Breast epithelium (tissue), 4 donors: ENCODE measurements around the gene PDK1. TPM values are rescaled to one million over a fixed set of nuclear protein-coding genes. Genes with fewer than 3 reads are reported as not detected.

Source experiments
- DNase-seq, 2 donors: peaks; one replicate each; pipeline ENCODE4 v3.0.0-alpha.2; 2019; ENCODE audit warnings: low spot score in 2 of 2
- H3K27ac ChIP-seq, 2 donors: fragments of 200-600 bp; sonication (generic) in 1 of 2; one replicate each; pipeline ENCODE4 v1.5.1; 2016 to 2019; ENCODE audit warnings: mild to moderate bottlenecking in 1 of 2
- H3K27me3 ChIP-seq, 2 donors: fragments of 200-600 bp; sonication (generic) in 1 of 2; one replicate each; pipeline versions ENCODE4 v1.5.1 to v1.6.0; 2017 to 2019; ENCODE audit warnings: control low read depth in 1 of 2, mild to moderate bottlenecking in 1 of 2
- H3K36me3 ChIP-seq: fragments of 200-600 bp; one replicate; pipeline ENCODE4 v1.5.1; 2019
- H3K4me1 ChIP-seq, 2 donors: fragments of 200-600 bp; sonication (generic); one replicate each; pipeline ENCODE4 v1.5.1; 2016 to 2019; ENCODE audit warnings: control low read depth in 1 of 2
- H3K4me3 ChIP-seq, 3 donors: fragments of 200-600 bp; sonication (generic); 1 replicate in 2 of 3; 2 replicates in 1 of 3; pipeline ENCODE4 v1.5.1; 2016 to 2019; ENCODE audit warnings: mild to moderate bottlenecking in 3 of 3, moderate library complexity in 2 of 3
- H3K9me3 ChIP-seq, 2 donors: fragments of 200-600 bp; sonication (generic) in 1 of 2; one replicate each; pipeline ENCODE4 v1.5.1; 2016 to 2019; ENCODE audit warnings: control low read depth in 1 of 2
- POLR2A ChIP-seq: fragments of 450-650 bp; IDR thresholded peaks from one replicate; pipeline ENCODE4 v1.6.1; 2016; ENCODE audit warnings: antibody characterized with exemption, mild to moderate bottlenecking, moderate library complexity
- POLR2AphosphoS5 ChIP-seq, 3 donors: sonication (generic); formaldehyde crosslinking; IDR thresholded peaks; one replicate each; pipeline ENCODE4 v1.6.1; 2017; ENCODE audit warnings: antibody characterized with exemption in 3 of 3
- intact Hi-C: fragments of 100-400 bp; cut with DNase I; formaldehyde crosslinking; loops from one replicate; pipeline ENCODE4 v1.15.1; 2023; ENCODE audit warnings: low total_unique reads
- total RNA-seq, 3 donors: library from RNA; depleted of rRNA; stranded (reverse); fragments of >200 nt; gene quantifications; one replicate each; pipeline ENCODE4 v1.1.0, GENCODE V29; 2016
- TF ChIP-seq, protein P1 (sequence below), 3 donors: fragments of 450-650 bp; IDR thresholded peaks; one replicate each; pipeline ENCODE4 v1.5.1; 2016 to 2017; ENCODE audit warnings: antibody characterized with exemption in 3 of 3, mild to moderate bottlenecking in 3 of 3, moderate library complexity in 3 of 3

The PDK1 gene
- total RNA-seq = 10 to 100 TPM; 19.0 to 20.0 (median 19.0) TPM

DNA sequence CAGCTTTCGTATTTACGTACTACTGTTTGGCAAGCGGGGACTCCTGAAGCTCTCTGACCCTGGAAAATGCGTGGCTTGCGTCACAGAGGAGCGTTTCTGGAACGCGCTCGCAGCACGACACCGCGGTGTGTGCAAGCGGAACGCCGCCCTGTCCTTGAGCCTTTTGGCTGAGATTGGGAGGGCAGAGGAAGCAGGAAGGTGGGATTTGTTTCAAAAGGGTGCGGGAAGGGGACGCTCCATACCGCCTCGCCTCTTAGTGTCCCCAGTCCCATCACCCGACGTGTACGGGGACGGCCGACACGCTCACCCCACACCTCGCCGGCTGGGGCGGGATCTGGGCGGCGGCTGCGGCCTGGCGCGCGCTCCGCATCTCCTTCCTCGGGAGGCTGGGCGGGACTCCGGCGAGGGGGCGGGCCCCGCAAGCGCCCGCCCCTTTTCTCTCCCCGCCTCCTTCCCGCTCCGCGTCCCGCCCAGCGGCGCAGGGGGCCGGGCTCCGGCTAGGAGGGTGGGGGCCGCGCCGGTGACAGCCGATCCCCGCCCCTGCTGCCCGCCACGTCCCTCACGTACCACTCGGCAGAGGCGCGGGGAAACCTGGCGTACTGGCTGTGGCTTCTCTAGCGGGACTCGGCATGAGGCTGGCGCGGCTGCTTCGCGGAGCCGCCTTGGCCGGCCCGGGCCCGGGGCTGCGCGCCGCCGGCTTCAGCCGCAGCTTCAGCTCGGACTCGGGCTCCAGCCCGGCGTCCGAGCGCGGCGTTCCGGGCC lies at the start of gene PDK1:
Gene PDK1 (plus strand): TSS at position 569 of the 762 bp plus-strand sequence. CDS start 61 bp downstream, at position 630.
- intact Hi-C loops = no loop called here
- peaks cover 0 to 5% of the 10 kb centered on the region in 2 donors for H3K4me1 ChIP-seq
- H3K27ac ChIP-seq = peak within 1 kb of the TSS; percentile 86 to 93
- H3K27me3 ChIP-seq = no peaks in the 10 kb centered on the region
- peak; percentile 63 for TF ChIP-seq POLR2A
- TF ChIP-seq, protein P1, sequence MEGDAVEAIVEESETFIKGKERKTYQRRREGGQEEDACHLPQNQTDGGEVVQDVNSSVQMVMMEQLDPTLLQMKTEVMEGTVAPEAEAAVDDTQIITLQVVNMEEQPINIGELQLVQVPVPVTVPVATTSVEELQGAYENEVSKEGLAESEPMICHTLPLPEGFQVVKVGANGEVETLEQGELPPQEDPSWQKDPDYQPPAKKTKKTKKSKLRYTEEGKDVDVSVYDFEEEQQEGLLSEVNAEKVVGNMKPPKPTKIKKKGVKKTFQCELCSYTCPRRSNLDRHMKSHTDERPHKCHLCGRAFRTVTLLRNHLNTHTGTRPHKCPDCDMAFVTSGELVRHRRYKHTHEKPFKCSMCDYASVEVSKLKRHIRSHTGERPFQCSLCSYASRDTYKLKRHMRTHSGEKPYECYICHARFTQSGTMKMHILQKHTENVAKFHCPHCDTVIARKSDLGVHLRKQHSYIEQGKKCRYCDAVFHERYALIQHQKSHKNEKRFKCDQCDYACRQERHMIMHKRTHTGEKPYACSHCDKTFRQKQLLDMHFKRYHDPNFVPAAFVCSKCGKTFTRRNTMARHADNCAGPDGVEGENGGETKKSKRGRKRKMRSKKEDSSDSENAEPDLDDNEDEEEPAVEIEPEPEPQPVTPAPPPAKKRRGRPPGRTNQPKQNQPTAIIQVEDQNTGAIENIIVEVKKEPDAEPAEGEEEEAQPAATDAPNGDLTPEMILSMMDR (IDR thresholded peaks at IDR 0.05) = no peak
- peak; percentile 69 to 80 (median 77) for TF ChIP-seq POLR2AphosphoS5 (IDR thresholded peaks at IDR 0.05)
- no peaks in the 10 kb centered on the region for H3K36me3 ChIP-seq
- peak within 1 kb of the TSS; percentile 86 to 94 (median 91) for H3K4me3 ChIP-seq
- no peaks in the 10 kb centered on the region for H3K9me3 ChIP-seq
- peak; percentile 78 to 85 for DNase-seq

DNA sequence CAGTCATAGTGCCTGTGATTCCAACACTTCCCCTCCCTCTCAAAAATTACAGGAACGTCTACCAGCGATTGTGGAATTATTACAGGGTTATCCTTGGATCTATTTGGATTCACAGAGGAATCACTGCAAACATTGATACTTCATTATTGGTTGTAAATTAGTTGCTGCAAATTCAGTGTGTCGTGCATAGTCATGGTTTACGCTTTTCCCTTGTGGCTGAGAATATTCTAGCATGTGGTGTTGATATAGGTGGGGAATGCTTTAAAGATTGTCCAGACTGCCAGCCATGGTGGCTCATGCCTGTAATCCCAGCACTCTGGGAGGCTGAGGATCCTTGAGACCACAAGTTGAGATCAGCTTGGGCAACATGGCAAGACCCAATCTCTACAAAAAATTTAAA lies 48.7 kb upstream of the PDK1 start:
- intact Hi-C loops = no loop called here
- TF ChIP-seq POLR2AphosphoS5 (IDR thresholded peaks at IDR 0.05) (no peak), POLR2A (no peak)
- TF ChIP-seq, protein P1 (IDR thresholded peaks at IDR 0.05) = no peak
- H3K36me3 ChIP-seq = no peaks in the 10 kb centered on the region

DNA sequence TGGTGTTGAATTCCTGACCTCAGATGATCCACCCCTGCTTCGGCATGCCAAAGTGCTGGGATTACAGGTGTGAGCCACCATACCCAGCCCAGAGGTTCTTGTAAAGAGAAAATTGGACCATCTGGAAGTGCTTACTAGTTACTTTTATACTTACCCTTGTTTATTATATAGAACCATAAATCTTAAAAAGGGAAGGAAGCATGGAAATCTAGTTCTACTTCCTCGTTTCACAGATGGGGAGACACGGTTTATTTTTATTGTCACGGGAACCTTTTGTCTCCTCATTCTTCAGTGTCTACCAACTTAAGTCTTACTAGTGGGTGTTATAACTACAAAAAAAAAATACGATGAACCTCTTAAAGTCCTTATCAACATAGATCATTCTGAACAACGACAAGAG lies 45.8 kb upstream of the PDK1 start:
- Histone ChIP-seq H3K4me1 (no peaks in the 10 kb centered on the region), H3K36me3 (no peaks in the 10 kb centered on the region), H3K27ac (no peak overlapping the region), H3K27me3 (no peaks in the 10 kb centered on the region), H3K4me3 (no peak overlapping the region), H3K9me3 (peaks cover 23 to 36% of the 10 kb centered on the region in 2 donors)
- TF ChIP-seq POLR2AphosphoS5 (IDR thresholded peaks at IDR 0.05) = no peak
- intact Hi-C loops = no loop called here
- no peak for DNase-seq

More for the DNA sequence above, 48.7 kb upstream of the PDK1 start:
- H3K4me1 ChIP-seq = no peaks in the 10 kb centered on the region
- H3K9me3 ChIP-seq = peaks cover 6 to 9% of the 10 kb centered on the region in 2 donors
- no peak overlapping the region for H3K27ac ChIP-seq
- no peak for DNase-seq
- H3K27me3 ChIP-seq = no peaks in the 10 kb centered on the region
- H3K4me3 ChIP-seq = no peak overlapping the region

DNA sequence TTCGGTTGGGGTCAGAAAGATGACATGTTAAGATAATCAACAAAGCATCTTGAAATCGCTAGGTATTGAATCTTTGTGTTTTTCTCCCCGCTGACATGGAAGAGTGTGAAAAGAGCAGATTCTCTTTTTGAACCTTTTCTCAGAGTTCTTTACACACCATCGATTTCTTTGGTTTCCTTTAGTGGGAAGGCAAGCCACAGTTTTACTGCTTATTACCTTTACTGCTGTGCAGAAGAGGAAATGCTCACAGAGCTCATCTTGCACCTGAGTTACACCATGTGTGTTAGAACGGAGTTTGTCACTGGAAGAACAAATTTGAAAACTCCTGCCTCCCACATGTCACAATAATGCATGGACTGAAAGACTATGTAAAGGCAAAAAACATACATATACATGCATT lies 45.3 kb upstream of the PDK1 start:
- intact Hi-C loops = no loop called here
- Histone ChIP-seq H3K27ac (no peak overlapping the region), H3K27me3 (no peaks in the 10 kb centered on the region), H3K4me1 (no peaks in the 10 kb centered on the region), H3K9me3 (peaks cover 23 to 40% of the 10 kb centered on the region in 2 donors), H3K4me3 (no peak overlapping the region), H3K36me3 (no peaks in the 10 kb centered on the region)
- TF ChIP-seq POLR2AphosphoS5 (IDR thresholded peaks at IDR 0.05) (no peak), POLR2A (no peak)
- TF ChIP-seq, protein P1 (IDR thresholded peaks at IDR 0.05) = no peak
- DNase-seq = no peak

DNA sequence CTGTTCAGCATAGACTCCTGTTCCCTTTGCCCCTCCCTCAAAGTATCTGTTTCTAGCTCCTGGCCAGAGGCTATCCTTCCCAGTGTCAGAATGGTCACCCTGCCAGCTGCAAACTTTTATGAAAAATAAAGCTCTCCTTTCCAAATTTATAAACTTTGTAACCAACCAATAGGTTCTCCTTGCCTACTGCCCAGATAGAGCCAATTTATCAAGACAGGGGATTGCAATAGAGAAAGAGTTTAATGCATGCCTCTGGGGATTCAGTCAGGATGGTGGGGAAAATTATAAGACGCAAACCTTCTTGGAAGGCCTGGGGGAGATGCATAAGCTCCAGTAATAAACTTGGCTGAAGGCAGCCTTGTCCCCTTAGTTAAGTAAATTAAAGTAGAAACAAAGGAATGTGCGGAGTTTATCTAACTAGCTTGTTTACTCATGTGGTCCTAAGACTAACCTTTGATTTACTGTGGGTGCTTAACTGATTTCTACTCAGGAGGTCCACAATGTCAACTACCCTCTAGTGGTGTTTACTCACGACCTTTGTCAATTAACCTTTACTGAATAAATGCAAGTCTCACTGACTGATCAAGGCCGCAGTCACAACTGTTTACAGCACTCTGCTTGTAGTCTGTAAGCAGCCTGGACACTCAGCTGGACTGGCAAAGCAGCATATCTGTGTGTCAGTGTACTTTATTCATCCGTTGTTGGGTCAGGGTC lies 42.9 kb upstream of the PDK1 start:
- Histone ChIP-seq H3K4me3 (no peak overlapping the region), H3K27ac (no peak overlapping the region), H3K4me1 (no peaks in the 10 kb centered on the region), H3K27me3 (no peaks in the 10 kb centered on the region), H3K9me3 (peaks cover 23 to 41% of the 10 kb centered on the region in 2 donors), H3K36me3 (no peaks in the 10 kb centered on the region)
- intact Hi-C loops = no loop called here
- no peak for DNase-seq
- TF ChIP-seq POLR2A (no peak), POLR2AphosphoS5 (IDR thresholded peaks at IDR 0.05) (no peak)
- TF ChIP-seq, protein P1 (IDR thresholded peaks at IDR 0.05) = no peak
